Measurements from ENCODE around the gene BRMS1. TPM values are rescaled to one million over a fixed set of nuclear protein-coding genes. Genes with fewer than 3 reads are reported as not detected.

Gene BRMS1
- total RNA-seq, 1 experiment from 2014 or later: 93.5 TPM

- peak overlapping the region; percentile 77 for H3K4me3 ChIP-seq (ENCODE audit: low read depth, low read length, poor library complexity, severe bottlenecking)
- intact Hi-C loops (cut with micrococcal nuclease; ENCODE audit: unreplicated experiment): no loop called here
- H3K36me3 ChIP-seq (ENCODE audit: insufficient read depth, low read length, poor library complexity, severe bottlenecking): no peaks in the 10 kb centered on the region
- DNase-seq (ENCODE audit: low spot score): peak; percentile 92
- peak overlapping the region; percentile 91 for H3K27ac ChIP-seq (ENCODE audit: low read depth, low read length, poor library complexity, severe bottlenecking)
- TF ChIP-seq, protein P1, sequence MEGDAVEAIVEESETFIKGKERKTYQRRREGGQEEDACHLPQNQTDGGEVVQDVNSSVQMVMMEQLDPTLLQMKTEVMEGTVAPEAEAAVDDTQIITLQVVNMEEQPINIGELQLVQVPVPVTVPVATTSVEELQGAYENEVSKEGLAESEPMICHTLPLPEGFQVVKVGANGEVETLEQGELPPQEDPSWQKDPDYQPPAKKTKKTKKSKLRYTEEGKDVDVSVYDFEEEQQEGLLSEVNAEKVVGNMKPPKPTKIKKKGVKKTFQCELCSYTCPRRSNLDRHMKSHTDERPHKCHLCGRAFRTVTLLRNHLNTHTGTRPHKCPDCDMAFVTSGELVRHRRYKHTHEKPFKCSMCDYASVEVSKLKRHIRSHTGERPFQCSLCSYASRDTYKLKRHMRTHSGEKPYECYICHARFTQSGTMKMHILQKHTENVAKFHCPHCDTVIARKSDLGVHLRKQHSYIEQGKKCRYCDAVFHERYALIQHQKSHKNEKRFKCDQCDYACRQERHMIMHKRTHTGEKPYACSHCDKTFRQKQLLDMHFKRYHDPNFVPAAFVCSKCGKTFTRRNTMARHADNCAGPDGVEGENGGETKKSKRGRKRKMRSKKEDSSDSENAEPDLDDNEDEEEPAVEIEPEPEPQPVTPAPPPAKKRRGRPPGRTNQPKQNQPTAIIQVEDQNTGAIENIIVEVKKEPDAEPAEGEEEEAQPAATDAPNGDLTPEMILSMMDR (conservative IDR thresholded peaks at IDR 0.05; ENCODE audit: low read depth, low read length): no peak
- TF ChIP-seq EZH2 (IDR thresholded peaks at IDR 0.05; ENCODE audit: borderline replicate concordance, low read depth, low read length, poor library complexity, severe bottlenecking): no peak
- H3K4me1 ChIP-seq (ENCODE audit: insufficient read depth, low read length, poor library complexity, severe bottlenecking): peaks cover 19% of the 10 kb centered on the region
- POLR2A ChIA-PET (ENCODE audit: low non-redundant PET): interaction anchor here (0.6 to 1.2 kb wide), 2 partner anchors 23 to 166 kb away, joined by 5 to 13 read pairs; no protein-coding TSS in a partner anchor
- TSS peak; percentile 89 for BruUV-seq (replicated peaks)
- no peaks in the 10 kb centered on the region for H3K27me3 ChIP-seq (replicated peaks; ENCODE audit: insufficient read depth, low read depth, low read length, poor library complexity)
- H3K9me3 ChIP-seq (ENCODE audit: low read depth, low read length, poor library complexity, severe bottlenecking): no peaks in the 10 kb centered on the region
- CTCF ChIA-PET: interaction anchor here (1.1 to 1.2 kb wide), 2 partner anchors 22 to 28 kb away, joined by 3 read pairs; no protein-coding TSS in a partner anchor
These were observed 55.2 kb downstream of the BRMS1 start for GRCh38 chr11:66289548-66290329.

DNA sequence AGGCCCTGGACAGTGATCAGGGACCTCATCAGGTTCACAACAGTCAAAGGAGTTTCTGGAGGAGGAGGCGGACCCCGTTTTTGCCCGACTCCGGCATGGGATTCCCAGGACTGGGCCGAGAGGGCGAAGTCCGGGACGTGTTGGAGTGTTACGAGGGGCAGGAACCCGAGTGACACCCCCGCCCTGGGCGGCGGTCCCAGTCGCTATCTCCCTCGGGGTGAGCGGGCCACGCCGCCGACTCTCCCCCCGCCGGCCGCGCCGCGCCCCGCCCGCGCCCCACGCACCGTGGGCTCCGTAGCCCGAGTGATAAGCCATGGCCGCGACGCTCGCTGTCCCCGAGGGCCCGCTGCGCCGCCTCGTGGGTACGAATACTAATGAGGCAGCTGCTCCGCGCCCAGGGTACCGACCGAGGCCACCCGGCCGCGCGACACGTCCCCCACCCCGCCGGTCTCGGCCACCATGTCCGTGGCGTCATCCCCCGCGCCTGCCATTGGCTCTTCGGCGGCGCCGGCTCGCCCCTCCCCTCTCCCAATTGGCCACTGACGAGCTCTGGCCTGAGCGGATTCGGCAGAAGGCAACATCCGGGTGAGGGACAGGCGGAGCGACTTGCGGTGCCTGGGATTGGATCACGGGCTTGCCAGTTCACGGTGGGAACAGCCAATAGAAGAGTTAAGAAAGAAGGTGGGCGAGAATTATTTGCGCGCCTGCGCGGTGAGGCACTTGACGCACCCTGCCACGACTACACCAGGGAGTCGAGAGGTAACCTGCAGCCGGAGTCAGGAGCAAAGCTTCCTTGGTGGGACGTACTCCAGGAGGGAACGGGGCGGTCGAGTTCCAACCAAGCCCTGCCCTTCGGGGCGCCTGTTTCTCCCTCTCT, 56.0 kb downstream of the BRMS1 start, which contains the start of gene YIF1A:
Gene YIF1A (minus strand): TSS at position 473 of the 877 bp plus-strand sequence. CDS start 158 bp downstream, at position 315.
- Histone ChIP-seq H3K4me1 (ENCODE audit: insufficient read depth, low read length, poor library complexity, severe bottlenecking) (peaks cover 19% of the 10 kb centered on the region), H3K9me3 (ENCODE audit: low read depth, low read length, poor library complexity, severe bottlenecking) (no peaks in the 10 kb centered on the region), H3K27me3 (replicated peaks; ENCODE audit: insufficient read depth, low read depth, low read length, poor library complexity) (no peaks in the 10 kb centered on the region), H3K27ac (ENCODE audit: low read depth, low read length, poor library complexity, severe bottlenecking) (peak within 1 kb of the TSS; percentile 91), H3K36me3 (ENCODE audit: insufficient read depth, low read length, poor library complexity, severe bottlenecking) (peaks cover 5% of the 10 kb centered on the region), H3K4me3 (ENCODE audit: low read depth, low read length, poor library complexity, severe bottlenecking) (peak within 1 kb of the TSS; percentile 77)
- peak; percentile 100 for DNase-seq (ENCODE audit: low spot score)
- ChIA-PET POLR2A (ENCODE audit: low non-redundant PET) (interaction anchor here (0.6 to 1.2 kb wide), 3 partner anchors 24 to 317 kb away, joined by 3 to 13 read pairs (median 5); no protein-coding TSS in a partner anchor), CTCF (interaction anchor here (0.9 to 1.2 kb wide), 3 partner anchors 23 to 29 kb away, joined by 3 read pairs; no protein-coding TSS in a partner anchor)
- no peak for TF ChIP-seq EZH2 (IDR thresholded peaks at IDR 0.05; ENCODE audit: borderline replicate concordance, low read depth, low read length, poor library complexity, severe bottlenecking)
- TF ChIP-seq, protein P1 (conservative IDR thresholded peaks at IDR 0.05; ENCODE audit: low read depth, low read length): peak; percentile 39; the same call in 1 of the 2 replicates
- intact Hi-C loops (cut with micrococcal nuclease; ENCODE audit: unreplicated experiment): no loop called here
- BruUV-seq (replicated peaks): TSS peak; percentile 39
